HTERT RPE-1 (cell line): Measurements from ENCODE around the gene VTI1A.
"Not testable (repeated sequence)": the region's sequence is repeated elsewhere in the genome, so short reads cannot be mapped to it uniquely, and the experiment has no call there.

Experiments
- in situ Hi-C: fragments of 300-500 bp; cut with MboI; formaldehyde crosslinking; loops from 4 replicates; pipeline ENCODE4 v1.14.3; 2020; ENCODE audit warnings: low sequenced_read_pairs

VTI1A gene

DNA sequence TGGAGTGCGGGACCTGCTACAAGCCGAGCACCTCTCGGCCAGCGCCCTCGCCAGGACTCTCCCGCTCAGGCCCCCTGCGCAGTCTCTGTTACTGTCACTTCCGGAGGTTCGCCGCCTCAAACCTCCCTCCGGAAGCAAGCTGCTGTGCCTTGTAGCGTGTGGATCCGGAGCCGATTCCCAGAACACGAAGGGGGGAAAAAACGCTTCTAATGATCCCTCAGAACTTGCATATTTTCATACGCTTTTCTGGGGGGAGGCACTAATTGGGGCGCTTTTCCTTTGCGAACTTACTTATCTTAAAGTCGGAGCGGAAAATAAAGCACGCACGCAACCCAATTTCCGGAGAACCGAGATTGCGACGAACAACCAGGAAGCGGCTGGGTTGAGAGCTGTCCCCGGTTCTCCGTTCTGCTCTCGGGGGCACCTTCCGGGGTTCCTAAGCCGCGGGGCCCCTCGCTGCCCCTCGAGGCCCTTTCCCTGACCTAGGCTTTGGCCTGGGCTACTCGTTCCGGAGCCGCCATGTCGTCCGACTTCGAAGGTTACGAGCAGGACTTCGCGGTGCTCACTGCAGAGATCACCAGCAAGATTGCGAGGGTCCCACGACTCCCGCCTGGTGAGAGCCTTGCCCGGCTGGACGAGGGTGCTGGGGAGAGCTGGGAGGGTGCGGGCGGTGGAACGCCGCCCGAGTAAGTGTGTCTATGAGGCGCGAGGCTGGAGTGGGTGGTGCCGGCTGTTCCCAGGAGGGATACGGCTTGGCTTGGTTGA is at the start of gene VTI1A, which contains the start of gene ZDHHC6:
Gene VTI1A (plus strand): TSS at position 361 of the 765 bp plus-strand sequence. CDS start 159 bp downstream, at position 520.
Gene ZDHHC6 (minus strand): TSS at position 60 of the 765 bp plus-strand sequence. CDS start 1,478 bp downstream, outside the sequence.
- in situ Hi-C loops: no loop called here

DNA sequence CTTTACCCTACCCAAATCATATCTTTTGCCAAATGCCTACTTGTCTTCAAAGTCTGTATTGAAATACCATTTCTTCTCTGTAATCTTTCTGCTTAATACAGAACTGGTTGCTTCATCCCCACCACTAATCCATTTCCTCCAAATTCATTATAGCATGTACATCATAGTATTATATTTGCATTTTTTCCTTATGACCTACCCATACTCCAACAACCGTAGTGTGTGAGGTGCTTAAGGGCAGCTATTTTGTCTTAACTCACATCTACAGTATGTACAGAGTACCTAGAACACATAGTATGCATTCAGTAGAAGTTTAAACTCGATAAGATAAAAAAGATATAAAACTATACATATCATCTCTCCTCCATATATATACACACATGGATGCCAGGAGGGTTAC is 49.4 kb upstream of the VTI1A start:
- in situ Hi-C loops: no loop called here

GRCh38 chr10:112402917-112403316 is 44.1 kb upstream of the VTI1A start:
- in situ Hi-C loops: no loop called here

GRCh38 chr10:112404617-112405016 is 42.4 kb upstream of the VTI1A start:
- in situ Hi-C loops: no loop called here

DNA sequence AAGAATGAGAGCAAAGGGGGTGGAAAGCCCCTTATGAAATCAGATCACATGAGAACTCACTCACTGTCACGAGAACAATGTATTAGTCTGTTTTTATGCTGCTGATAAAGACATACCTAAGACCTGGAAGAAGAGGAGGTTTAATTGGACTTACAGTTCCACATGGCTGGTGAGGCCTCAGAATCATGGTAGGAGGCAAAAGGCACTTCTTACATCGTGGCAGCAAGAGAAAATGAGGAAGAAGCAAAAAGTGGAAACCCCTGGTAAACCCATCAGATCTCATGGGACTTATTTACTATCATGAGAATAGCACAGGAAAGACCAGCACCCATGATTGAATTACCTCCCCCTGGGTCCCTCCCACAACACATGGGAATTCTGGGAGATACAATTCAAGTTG is 40.2 kb upstream of the VTI1A start:
- in situ Hi-C loops: not testable (repeated sequence)

DNA sequence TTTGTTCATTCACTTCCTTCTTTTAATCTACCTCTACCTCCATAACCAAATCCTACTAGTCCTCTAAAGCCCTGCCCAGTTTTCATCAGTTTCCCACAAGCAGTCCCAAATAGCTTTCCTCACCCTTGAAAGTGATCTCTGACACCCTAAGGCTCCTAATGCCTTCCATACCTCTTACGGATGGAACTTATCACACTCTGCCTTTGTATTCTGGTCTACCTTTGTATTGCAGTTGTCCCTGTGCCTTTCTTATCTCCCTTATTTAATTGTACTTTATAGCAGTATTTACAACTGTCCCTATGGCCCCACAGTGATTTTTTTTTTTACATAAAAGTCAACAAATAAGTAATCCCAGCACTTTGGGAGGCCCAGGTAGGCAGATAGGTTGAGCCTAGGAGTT is 39.3 kb upstream of the VTI1A start:
- in situ Hi-C loops: no loop called here

- in situ Hi-C loops: no loop called here
Observed at GRCh38 chr10:112409299-112409698, 37.7 kb upstream of the VTI1A start.

DNA sequence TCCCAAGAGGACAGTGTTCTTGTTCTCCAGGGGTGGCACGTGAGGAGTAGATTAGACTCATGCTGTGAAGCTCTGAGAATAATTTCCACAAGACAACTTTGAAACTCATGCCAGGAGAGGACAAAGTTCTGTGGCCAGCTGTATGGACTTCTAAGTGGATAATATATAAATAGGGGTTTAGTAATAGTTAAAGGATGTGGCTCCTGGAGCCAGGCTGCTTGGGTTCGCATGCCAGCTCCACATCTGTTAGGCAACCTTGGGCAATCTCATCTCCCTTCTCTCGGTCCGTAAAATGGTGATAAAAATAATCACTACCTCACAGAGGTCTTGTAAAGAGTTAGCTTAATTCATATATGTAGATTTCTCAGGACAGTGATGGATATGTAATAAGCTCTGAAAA is 37.3 kb upstream of the VTI1A start:
- in situ Hi-C loops: no loop called here

GRCh38 chr10:112412696-112413095 is 34.3 kb upstream of the VTI1A start:
- in situ Hi-C loops: no loop called here

DNA sequence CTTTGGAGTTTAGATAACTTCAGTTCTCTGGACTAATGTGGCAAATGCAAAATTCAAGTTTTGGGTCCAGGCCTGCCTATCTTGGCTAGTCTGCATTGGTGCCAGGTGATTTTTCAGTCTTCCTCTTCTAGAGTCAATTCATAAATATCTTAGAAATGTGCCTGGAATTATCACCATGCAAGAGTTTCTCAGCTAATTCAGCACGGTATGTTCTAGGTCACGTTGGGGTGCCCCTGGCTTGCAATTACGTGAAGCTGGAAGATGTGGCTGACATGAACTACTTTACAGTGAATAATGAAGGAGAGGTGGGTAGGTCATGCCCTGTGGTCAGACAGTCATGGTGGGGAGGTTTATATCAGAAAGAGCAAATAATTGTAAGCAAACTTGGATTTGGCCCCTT is 25.3 kb upstream of the VTI1A start:
- in situ Hi-C loops: no loop called here

GRCh38 chr10:112424651-112425050 is 22.4 kb upstream of the VTI1A start:
- in situ Hi-C loops: no loop called here

DNA sequence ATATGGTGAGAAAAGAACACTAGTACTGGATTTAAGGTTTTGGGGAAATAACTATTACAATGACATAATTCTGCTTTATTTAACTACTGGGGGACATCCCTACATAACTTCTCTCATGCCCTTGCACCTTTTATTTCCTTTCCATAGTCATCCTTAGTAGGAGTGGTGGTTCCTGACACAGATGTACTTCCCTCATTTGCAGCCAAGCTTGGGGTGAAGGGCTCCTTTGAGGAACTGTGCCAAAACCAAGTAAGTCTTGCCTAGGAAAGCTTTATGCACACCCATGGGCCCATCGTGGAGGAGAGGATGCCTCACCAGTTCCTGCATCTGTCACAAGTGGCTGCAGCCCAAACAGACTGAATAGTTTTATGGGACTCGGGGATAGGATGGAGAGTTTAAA is 20.9 kb upstream of the VTI1A start:
- in situ Hi-C loops: no loop called here

DNA sequence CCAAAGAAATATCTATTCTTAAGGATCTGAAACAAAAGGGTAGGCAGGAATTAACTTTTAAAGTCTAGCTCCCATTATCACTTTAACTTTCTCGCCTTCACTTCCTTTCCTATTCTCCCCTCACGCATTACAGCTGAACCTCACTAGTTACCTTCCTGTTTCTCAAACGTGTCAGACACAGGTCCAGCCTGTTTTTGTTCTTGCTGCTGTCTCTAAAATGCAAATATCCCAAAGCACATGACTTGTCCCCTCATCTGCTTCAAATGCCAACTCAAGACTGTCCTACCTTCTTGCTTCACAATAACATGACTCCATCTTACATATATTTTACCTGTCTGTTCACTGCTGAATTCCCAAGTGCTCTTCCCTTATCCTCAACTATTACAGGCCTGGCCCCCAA is 17.9 kb upstream of the VTI1A start:
- in situ Hi-C loops: no loop called here

GRCh38 chr10:112429654-112430230 is 17.3 kb upstream of the VTI1A start:
- in situ Hi-C loops: no loop called here

- in situ Hi-C loops: no loop called here
Observed at GRCh38 chr10:112433136-112433535, 13.9 kb upstream of the VTI1A start.

GRCh38 chr10:112434988-112435619 is 11.9 kb upstream of the VTI1A start:
- in situ Hi-C loops: no loop called here

- in situ Hi-C loops: no loop called here
Observed at GRCh38 chr10:112438356-112438755, 8.7 kb upstream of the VTI1A start.

- in situ Hi-C loops: no loop called here
Observed at GRCh38 chr10:112441520-112441919, 5.5 kb upstream of the VTI1A start.

- in situ Hi-C loops: no loop called here
Observed at GRCh38 chr10:112442063-112442462, 5.0 kb upstream of the VTI1A start.

GRCh38 chr10:112446055-112446854 is 760 bp upstream of the VTI1A start:
- in situ Hi-C loops: no loop called here

DNA sequence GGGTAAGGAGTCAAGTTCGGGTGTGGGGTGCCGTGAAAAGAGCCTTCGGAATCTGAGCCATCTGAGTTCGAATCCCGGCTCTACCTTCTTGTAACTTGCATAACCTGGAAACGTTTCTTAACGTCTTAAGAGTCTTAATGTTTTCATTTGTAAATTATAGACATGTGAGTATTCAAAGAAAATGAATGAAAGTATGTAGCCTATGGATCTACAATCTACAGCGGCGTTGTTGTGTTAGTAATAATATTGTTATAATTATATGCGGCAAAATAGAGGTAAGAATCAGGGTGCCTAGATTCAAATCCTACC is 559 bp downstream of the VTI1A start:
- in situ Hi-C loops: no loop called here
